ENCODE measurements around the gene KRT81.

- TF ChIP-seq, protein P1, sequence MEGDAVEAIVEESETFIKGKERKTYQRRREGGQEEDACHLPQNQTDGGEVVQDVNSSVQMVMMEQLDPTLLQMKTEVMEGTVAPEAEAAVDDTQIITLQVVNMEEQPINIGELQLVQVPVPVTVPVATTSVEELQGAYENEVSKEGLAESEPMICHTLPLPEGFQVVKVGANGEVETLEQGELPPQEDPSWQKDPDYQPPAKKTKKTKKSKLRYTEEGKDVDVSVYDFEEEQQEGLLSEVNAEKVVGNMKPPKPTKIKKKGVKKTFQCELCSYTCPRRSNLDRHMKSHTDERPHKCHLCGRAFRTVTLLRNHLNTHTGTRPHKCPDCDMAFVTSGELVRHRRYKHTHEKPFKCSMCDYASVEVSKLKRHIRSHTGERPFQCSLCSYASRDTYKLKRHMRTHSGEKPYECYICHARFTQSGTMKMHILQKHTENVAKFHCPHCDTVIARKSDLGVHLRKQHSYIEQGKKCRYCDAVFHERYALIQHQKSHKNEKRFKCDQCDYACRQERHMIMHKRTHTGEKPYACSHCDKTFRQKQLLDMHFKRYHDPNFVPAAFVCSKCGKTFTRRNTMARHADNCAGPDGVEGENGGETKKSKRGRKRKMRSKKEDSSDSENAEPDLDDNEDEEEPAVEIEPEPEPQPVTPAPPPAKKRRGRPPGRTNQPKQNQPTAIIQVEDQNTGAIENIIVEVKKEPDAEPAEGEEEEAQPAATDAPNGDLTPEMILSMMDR (IDR thresholded peaks at IDR 0.05): no peak
- no peak for TF ChIP-seq EZH2 (IDR thresholded peaks at IDR 0.05; ENCODE audit: borderline replicate concordance, insufficient read depth, low read depth, low read length, poor library complexity, severe bottlenecking)
These were observed 19.4 kb upstream of the KRT81 start for GRCh38 chr12:52310622-52311284.
